ENCODE data around the gene SLC46A1. TPM values are rescaled to one million over a fixed set of nuclear protein-coding genes. Genes with fewer than 3 reads are reported as not detected.
A peak's percentile ranks its signal among the peaks of the same experiment; 100 is the strongest.

SLC46A1 gene
- total and polyA plus RNA-seq, 2 of the 13 experiments (the other 11 are each of a cell fraction or from before 2014, with no cell fraction given): 19.6 to 22.6 TPM

- Histone ChIP-seq H3K4me1 (ENCODE audit: insufficient read depth, low read length) (peaks cover 26% of the 10 kb centered on the region), H3K9ac (ENCODE audit: insufficient read depth, low read depth, low read length) (0 out of 2 replicates have a peak overlapping the region, but pooled peaks have one; percentile 9), H3K27ac (ENCODE audit: extremely low read length, insufficient read depth, low read length) (peak overlapping the region; percentile 43), H3K4me3 (replicated peaks in 1 of 3; ENCODE audit: insufficient read depth in 1 of 3, low read depth in 2 of 3, low read length in 3 of 3) (no peak overlapping the region), H3K27me3 (ENCODE audit: control insufficient read depth in 1 of 2, insufficient read depth in 2 of 2, low read length in 2 of 2) (no peaks in the 10 kb centered on the region), H3K9me3 (ENCODE audit: low read length) (no peaks in the 10 kb centered on the region), H3K36me3 (replicated peaks in 1 of 2; ENCODE audit: control insufficient read depth in 1 of 2, insufficient read depth in 2 of 2, low read length in 2 of 2) (peaks cover 31 to 74% of the 10 kb centered on the region in 2 experiments), H2AFZ (ENCODE audit: low read length) (no peak overlapping the region), H4K20me1 (ENCODE audit: insufficient read depth, low read length) (no peaks in the 10 kb centered on the region), H3K79me2 (ENCODE audit: insufficient read depth, low read length) (no peaks in the 10 kb centered on the region), H3K4me2 (ENCODE audit: low read depth, low read length) (peak overlapping the region; percentile 21; the same call in 1 of the 2 replicates)
- 98% methylated on average over 2 of the region's 2 CpGs for WGBS (ENCODE audit: low lambda C conversion rate)
- no TSS peak for BruUV-seq (replicated peaks)
- intact Hi-C loops (cut with micrococcal nuclease; ENCODE audit: unreplicated experiment): loop anchor here (5.0 kb wide), 1 partner anchor 114 kb away; no protein-coding TSS in a partner anchor
- ATAC-seq (no peak), DNase-seq (ENCODE audit: low spot score) (no peak), FAIRE-seq (no peak)
- no peak for TF ChIP-seq ZNF563 (CRISPR knock-in tag; IDR thresholded peaks at IDR 0.05)
- TF ChIP-seq KMT2A (CRISPR knock-in tag; IDR thresholded peaks at IDR 0.05): 0 out of 2 replicates have a peak, but pooled peaks have one; percentile 8
- ChIA-PET CTCF (ENCODE audit: low intra/inter-chr PET ratio, low total read pairs) (interaction anchor here (1.2 kb wide), 1 partner anchor 70 kb away, joined by 4 read pairs; no protein-coding TSS in a partner anchor), POLR2A (interaction anchor here (0.9 to 5.7 kb wide), 8 partner anchors 11 to 142 kb away, joined by 3 to 68 read pairs (median 14); partner anchors contain the start of genes IFT20, POLDIP2, SLC46A1 and TMEM97)
- in situ Hi-C loops (cut with HindIII; ENCODE audit: extremely low pct_ligation_motif_present, low pct_unique_long_range_greater_than_20kb): no loop called here
Measured at GRCh38 chr17:28346199-28346580, 59.8 kb downstream of the SLC46A1 start.

DNA sequence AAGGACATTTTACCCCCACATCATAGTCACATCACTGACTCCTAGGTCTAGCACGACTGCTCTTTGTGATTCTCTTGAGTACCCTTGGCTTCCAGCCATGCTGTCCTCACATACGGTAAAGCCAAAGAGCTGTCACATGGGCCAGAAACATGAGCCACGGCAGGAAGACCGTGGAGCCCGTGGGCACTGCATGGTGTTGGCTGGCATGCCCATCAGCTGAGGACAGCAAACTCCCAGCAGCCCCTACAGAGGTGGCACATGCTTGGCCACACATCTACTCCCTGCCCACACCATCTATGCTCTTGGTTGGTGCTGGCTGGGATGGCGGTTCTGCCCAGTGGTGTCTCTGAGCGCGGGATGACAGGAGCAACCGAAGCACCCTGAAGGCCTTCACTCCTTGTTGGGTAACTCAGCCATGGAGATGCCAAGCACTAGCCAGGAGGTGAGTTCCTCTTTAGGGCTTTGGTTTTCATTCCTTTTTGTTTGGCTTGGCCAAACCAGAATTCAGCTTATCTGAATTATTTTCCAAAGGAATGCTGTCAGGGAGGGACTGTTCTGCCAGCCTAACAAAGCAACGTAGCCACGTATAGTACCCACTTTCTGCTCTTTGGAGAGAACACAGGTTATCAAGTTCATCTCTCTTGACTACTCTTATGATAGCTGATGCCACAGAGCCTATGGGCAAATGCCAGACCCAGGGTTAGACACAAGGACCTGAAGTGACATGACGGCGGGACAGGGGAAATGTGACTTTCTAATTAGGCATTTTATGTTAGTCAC is 60.4 kb downstream of the SLC46A1 start:
- POLR2A ChIA-PET: interaction anchor here (0.9 to 5.7 kb wide), 8 partner anchors 10 to 143 kb away, joined by 3 to 68 read pairs (median 6); partner anchors contain the start of genes IFT20, POLDIP2, SLC46A1 and TMEM97
- no peak for FAIRE-seq
- Histone ChIP-seq H3K27me3 (ENCODE audit: control insufficient read depth in 1 of 2, insufficient read depth in 2 of 2, low read length in 2 of 2) (no peaks in the 10 kb centered on the region), H4K20me1 (ENCODE audit: insufficient read depth, low read length) (no peaks in the 10 kb centered on the region), H3K4me1 (ENCODE audit: insufficient read depth, low read length) (peaks cover 26% of the 10 kb centered on the region), H3K9me3 (ENCODE audit: low read length) (no peaks in the 10 kb centered on the region), H3K4me3 (replicated peaks in 1 of 3; ENCODE audit: insufficient read depth in 1 of 3, low read depth in 2 of 3, low read length in 3 of 3) (no peak overlapping the region), H3K36me3 (replicated peaks in 1 of 2; ENCODE audit: control insufficient read depth in 1 of 2, insufficient read depth in 2 of 2, low read length in 2 of 2) (peaks cover 30 to 72% of the 10 kb centered on the region in 2 experiments), H3K9ac (ENCODE audit: insufficient read depth, low read depth, low read length) (no peak overlapping the region), H3K79me2 (ENCODE audit: insufficient read depth, low read length) (no peaks in the 10 kb centered on the region), H3K4me2 (ENCODE audit: low read depth, low read length) (no peak overlapping the region), H2AFZ (ENCODE audit: low read length) (no peak overlapping the region), H3K27ac (ENCODE audit: extremely low read length, insufficient read depth, low read length) (peak overlapping the region; percentile 43)
- no TSS peak for BruUV-seq (replicated peaks)
- intact Hi-C loops (cut with micrococcal nuclease; ENCODE audit: unreplicated experiment) (loop anchor here (5.0 kb wide), 1 partner anchor 113 kb away; no protein-coding TSS in a partner anchor), in situ Hi-C loops (cut with HindIII; ENCODE audit: extremely low pct_ligation_motif_present, low pct_unique_long_range_greater_than_20kb) (no loop called here)
- DNase-seq (ENCODE audit: low spot score): no peak
- 96% methylated on average over 13 of the region's 13 CpGs for WGBS (ENCODE audit: low lambda C conversion rate)
- CTCF ChIA-PET (ENCODE audit: low intra/inter-chr PET ratio, low total read pairs): interaction anchor here (1.2 kb wide), 1 partner anchor 71 kb away, joined by 4 read pairs; no protein-coding TSS in a partner anchor
- ATAC-seq: no peak
- TF ChIP-seq ZNF143 (CRISPR knock-in tag; IDR thresholded peaks at IDR 0.05) (no peak), POLR2AphosphoS5 (IDR thresholded peaks at IDR 0.05; ENCODE audit: low read depth, low read length) (peak; percentile 34), ZBTB38 (CRISPR knock-in tag; IDR thresholded peaks at IDR 0.05) (0 out of 2 replicates have a peak, but pooled peaks have one; percentile 24), ZC3H13 (CRISPR knock-in tag; IDR thresholded peaks at IDR 0.05) (peak; percentile 72; the same call in 1 of the 2 replicates), PAF1 (CRISPR knock-in tag; IDR thresholded peaks at IDR 0.05) (peak; percentile 62; the same call in 1 of the 2 replicates), AGO2 (optimal IDR thresholded peaks at IDR 0.05; ENCODE audit: low read depth, low read length) (peak; percentile 81), POLR2A (IDR thresholded peaks at IDR 0.05; ENCODE audit: insufficient read depth in 1 of 2, low read depth in 2 of 2, low read length in 2 of 2) (peak in 1 of 2 experiments; percentile 39; a peak in 1 of 4 replicates), YY1 (IDR thresholded peaks at IDR 0.05; ENCODE audit: insufficient read depth, insufficient replicate concordance, low read depth, low read length) (no peak), ZNF569 (CRISPR knock-in tag; IDR thresholded peaks at IDR 0.05; ENCODE audit: borderline replicate concordance) (no peak), ZNF768 (CRISPR knock-in tag; IDR thresholded peaks at IDR 0.05) (peak; percentile 16; the same call in 1 of the 2 replicates), KMT2A (CRISPR knock-in tag; IDR thresholded peaks at IDR 0.05) (0 out of 2 replicates have a peak, but pooled peaks have one; percentile 7), BORCS8-MEF2B (CRISPR knock-in tag; IDR thresholded peaks at IDR 0.05) (no peak)
